Measurements from ENCODE around the gene STK24.

DNA sequence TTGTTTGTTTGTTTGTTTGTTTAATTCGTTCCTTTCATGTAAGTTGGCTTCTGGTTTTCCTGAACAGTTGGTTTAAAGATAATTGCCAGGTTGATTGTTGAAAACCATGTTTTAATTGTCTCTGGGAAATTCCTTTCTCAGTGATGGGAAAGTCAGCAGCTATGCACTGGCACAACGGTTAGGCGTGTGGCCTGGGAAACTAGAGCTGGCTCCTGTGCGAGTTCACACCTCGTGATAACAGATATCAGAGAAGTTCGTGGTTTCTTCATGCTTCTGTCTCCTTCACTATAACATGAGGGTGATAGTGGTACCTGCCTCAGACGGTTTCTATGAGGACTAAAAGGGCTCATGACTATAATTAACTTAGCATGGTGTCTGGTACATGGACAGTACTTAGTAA lies 153.5 kb downstream of the STK24 start:
- TF ChIP-seq, protein P1, sequence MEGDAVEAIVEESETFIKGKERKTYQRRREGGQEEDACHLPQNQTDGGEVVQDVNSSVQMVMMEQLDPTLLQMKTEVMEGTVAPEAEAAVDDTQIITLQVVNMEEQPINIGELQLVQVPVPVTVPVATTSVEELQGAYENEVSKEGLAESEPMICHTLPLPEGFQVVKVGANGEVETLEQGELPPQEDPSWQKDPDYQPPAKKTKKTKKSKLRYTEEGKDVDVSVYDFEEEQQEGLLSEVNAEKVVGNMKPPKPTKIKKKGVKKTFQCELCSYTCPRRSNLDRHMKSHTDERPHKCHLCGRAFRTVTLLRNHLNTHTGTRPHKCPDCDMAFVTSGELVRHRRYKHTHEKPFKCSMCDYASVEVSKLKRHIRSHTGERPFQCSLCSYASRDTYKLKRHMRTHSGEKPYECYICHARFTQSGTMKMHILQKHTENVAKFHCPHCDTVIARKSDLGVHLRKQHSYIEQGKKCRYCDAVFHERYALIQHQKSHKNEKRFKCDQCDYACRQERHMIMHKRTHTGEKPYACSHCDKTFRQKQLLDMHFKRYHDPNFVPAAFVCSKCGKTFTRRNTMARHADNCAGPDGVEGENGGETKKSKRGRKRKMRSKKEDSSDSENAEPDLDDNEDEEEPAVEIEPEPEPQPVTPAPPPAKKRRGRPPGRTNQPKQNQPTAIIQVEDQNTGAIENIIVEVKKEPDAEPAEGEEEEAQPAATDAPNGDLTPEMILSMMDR (conservative IDR thresholded peaks at IDR 0.05 in 1 of 2, IDR thresholded peaks at IDR 0.05 in 1 of 2; ENCODE audit: low read depth in 1 of 2, low read length in 2 of 2), result no peak
- TF ChIP-seq EZH2 (IDR thresholded peaks at IDR 0.05; ENCODE audit: low read length, missing control alignments), result no peak
